NCI-H187 treated with DMSO at 0.1 percent for 48 hours (cell line): ENCODE data around the gene CACNA1F.
A peak's percentile ranks its signal among the peaks of the same experiment; 100 is the strongest.

Source experiments
- DNase-seq: peaks from one replicate; lab custom pipeline; 2025; lab: John Stamatoyannopoulos, UW

CACNA1F gene

DNA sequence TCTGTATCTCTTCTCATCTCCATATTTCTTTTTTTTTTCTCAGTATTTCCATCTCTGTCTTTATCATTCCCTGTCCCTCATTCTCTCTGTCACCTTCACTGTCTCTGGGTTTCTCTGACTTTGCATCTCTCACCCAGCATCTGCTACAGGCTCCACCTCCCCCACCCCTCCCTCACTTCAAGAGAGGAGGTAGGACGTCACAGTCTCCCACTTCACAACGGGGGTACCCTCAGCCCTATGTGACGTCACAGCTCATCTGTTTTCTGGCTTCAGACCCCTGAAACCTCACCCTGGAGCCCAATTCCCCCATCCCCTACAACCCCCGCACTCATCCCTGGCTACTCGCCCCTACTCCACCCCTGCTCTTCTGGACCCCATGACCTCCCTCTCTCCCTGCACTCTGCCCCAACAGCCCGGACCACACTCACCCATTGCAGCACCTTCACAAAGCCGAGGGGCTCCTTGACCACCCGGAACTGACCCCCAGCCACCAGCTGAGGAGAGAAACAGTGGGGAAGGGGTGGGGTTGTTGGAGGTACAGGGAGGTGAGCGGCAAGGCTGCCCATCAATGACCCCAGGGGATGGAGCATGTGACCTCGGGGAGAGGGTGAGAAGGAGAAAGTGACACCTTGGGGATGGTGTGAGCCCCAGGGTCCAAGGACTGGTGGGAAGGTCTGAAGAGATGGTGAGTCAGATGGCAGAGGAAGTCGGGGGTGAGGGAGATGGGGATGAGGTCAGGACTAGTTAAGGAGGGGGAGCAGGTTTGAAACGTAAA lies 34.4 kb downstream of the CACNA1F start:
- no peak for DNase-seq

DNA sequence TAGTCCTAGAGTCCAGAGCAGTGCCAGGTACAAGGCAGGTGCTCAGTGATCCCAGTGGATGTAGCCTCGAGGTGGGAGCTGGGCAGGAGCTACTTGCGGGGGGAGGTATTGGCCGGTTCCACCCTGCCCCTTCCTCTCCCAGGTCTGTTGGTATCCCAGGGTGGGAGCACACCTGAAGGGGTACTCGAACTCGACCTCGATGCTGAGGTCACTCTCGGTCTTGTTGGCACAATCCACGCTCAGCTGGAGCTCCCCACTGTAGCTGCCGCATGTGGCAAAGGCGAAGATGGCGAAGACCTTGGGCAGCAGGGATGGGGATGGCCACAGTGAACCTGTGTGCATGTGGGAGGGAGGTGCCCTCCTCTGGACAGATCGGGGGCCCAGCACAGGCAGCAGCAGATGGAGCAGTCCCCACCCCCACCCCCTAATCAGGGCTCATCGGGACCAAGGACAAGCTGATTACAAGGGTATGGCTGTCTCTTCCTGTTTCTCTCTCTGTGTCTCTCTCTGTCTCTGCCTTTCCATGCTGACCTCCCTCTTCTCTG lies 35.5 kb downstream of the CACNA1F start:
- no peak for DNase-seq

DNA sequence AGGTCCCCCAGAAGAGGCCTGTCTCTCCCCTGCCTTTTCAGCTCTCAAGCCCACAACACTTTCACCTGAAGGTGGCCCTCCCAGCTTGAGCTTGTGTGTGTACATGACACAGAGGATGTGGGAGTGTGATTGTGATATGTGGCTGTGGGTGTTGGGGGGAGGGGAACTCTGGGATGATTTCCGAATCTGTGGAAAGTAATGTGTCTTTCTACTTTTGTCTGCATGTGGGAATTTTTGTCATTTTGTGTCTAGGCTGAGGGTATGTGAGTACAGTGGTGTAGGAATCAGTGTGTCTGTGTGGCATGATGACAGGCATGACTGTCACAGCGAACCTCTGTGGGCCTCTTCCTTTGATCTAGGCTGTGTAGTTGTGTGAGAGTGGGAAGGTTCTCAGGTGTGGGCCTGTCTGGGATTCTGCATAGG lies 39.6 kb downstream of the CACNA1F start:
- DNase-seq = no peak

DNA sequence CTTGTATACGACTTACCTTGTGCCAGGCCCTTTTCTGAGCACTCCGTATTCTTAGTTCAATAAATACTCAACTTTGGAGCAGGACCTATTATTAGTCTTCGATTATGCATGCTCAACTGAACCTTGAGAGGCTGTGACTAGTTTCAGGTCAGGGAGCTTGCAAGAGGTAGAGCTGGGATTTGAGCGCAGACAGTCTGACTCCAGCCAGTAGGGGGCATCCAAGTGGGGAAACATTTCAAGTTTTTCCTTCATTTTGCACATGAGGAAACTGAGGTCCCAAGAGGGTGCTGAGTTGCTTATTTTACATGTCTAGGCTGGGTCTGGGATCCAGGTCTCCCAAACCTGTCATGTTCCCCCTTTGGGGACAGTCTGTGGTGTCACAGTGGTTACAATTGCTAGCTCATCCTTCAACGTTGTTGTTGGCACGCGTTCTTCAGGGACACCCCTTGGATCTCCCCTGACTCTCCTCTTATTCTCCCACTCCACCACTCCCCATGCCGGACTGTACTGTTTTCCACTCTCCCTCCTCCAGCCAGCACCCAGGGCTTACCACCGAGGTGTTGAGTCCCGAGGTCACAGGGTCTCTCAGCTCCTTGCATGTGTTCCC lies 40.3 kb downstream of the CACNA1F start:
- no peak for DNase-seq

DNA sequence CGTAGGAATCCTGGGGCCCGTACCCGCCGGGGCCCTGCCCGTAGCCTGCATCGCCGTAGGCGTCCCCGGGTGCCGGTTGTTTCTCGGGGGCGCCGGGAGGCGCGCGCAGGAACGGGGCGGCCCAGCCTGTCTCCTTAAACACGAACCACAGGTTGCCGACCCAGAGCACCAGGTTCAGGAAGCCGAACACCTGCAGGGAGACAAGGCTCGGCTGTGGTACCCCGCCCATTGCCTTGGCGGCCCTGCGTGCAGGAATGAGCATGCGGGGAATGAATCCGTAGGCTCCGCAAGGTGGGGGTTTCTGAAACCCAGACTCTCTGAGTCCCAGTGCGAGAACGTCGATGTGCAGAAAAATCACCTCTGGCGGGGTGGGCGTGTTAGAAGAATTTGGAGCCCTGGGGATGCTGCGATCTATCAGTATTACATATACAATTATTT lies 41.5 kb downstream of the CACNA1F start:
- DNase-seq = no peak

DNA sequence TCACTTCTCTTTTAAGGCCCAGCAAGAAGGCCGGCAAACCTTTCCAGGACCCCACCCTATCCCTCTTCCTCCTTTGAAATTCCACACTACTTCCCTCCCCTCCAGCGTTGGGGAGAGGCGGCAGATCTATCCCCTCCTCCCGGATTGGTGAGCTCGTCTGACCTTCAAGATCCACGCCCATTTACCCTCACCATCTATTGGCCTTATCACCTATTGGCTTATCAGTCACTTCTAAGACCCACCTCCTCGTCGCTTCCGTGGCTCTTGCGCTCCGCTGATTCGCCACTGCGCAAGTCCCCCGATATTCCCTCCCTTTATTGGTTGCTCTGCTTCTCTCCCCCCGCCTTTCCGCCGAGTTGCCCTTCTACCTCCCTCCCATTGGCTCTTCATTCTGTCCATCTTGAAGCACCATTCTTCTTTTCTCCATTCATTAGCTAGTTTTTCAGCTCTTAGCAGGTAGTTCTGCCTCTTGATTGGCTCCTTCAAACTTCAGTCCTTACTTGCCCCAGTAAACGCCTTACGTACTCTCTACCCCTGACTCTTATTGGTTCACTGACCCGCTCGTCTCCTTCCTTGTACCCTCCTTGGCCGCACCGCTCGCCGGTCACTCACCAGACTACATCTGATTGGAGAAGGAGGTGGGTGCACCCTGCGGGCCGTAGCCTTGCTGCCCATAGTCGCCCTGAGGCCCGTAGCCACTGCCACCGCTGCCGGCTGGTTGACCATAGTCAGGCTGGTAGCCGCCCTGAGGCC lies 42.1 kb downstream of the CACNA1F start:
- peak; percentile 93 for DNase-seq

DNA sequence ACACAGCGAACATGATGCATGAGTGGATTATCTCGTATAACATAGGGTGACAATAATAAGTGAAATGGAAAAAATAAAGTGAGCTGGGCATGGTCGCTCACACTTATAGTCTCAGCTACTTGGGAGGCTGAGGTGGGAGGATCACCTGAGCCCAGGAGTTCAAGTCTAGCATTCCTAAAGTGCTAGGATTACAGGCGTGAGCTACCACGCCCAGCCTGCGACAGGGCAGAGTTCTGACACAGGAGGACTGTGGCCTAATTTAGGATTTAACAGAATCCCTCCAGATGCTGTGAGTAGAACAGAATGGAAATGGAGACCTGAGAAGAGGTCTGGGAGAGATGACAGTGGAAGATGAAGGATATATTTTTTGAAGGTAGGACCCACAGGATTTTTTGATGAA lies 43.5 kb downstream of the CACNA1F start:
- no peak for DNase-seq

DNA sequence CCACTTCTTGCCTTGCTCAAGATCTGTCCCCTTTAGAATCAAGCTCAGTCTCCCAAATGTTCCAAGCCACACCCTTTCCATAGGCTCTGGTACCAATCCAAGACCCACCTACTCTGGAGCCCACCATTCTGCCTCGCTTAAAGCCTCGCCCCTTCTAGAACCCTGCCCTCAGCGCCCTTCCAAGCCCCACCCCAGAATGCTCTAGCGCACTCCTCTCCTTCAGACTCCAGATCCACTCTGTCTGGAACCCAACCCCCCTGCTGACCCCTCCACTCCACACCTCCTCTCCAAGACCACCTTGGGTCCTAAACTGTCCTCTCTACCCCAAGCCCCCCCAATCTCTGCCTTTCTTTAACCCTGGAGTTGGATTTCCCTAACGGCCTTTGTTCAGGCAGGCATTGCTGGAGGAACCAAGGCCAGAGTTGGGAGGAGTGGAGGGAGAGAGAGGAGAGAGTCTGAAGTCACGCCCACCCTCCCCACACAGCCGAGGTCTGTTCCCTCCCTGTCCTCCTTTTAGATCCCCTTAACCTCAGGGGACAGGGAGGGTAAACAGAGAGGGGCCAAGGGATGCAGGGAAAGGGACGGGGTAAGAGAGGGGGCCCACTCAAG lies 44.6 kb downstream of the CACNA1F start:
- no peak for DNase-seq

DNA sequence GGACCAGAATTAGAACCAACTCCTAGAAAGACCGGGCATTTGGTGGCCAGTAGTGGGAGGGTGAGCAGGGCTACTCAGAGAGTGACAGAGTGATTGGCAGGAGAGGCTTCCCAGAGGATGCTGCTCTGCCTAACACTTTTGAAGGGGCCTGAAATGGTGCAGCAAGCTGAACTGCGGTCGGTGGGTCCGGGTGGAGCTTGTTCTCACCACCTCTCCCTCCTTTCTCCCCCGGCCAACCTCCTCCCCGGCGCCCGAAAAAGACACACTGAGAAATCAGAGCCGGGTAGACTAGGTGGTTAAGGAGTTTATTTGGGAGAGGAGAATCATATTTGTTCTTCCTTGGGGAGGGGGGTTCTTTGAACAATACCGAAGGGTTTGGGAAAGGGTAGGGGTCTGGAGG lies 45.6 kb downstream of the CACNA1F start:
- no peak for DNase-seq

DNA sequence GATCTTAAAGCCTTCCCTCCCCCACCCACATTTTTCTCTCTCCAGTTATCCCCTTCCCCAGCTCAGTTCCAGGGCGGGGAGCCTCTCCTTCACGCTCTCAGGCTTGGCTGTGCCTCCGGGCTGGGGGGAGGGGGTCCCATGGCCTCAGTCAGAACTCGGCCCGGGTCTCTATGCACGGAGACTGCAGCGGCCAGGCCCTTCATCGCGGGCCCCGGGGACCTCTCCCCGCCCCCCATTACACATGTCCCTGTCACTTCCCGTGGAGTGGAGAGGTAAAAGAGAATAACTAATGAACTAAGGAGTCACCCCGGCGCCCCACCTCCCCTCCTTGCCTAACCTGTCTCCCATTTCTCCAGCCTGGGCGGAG lies 46.1 kb downstream of the CACNA1F start:
- DNase-seq = no peak

DNA sequence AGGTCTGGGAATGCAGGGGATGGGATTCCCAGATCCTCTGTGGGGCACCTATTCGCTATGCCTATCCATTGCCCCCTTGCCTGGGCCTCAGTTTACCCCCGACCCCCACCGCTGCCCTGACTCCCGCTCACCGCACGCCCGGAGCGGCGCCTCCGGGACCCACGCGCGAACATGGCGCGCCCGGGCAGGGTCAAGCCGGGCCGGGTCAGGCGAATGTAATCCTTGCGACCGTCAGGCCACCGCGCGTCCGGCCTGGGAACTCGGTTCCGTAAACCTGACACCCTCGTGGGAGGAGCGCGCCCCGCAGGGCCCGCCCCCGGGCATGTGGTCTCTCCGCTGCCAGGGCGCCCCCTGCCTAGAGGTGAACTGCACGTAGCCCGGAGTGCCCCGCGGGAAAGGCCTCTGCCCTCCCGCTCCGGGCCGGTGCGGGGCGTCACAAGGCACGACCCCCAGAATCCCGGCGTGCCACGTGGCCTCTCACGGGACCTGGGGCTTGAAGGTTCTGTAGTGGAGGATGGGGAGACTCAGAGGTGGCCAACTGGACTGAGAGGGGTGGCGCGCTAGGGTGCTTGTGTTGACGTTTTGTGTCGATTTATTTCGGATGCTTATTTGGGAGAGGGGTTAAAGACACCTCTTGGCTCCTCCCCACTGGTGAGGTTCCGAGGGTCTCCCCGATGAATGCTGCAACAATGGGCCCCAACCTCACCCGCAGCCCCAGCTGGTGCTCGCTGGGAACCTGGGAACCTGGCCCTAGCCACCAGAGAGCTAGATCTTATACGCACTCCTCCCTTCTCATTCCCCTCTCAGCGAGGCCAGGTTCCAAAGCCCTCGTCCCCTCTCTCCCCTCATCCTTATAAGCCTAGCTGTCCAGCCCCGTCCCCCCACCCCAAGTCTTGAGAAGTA lies 46.8 kb downstream of the CACNA1F start, which contains the start of gene PRICKLE3:
TSS of gene PRICKLE3 (minus strand) at position 249 of the 903 bp plus-strand sequence. CDS start at position 173, 76 bp downstream.
- no peak for DNase-seq

DNA sequence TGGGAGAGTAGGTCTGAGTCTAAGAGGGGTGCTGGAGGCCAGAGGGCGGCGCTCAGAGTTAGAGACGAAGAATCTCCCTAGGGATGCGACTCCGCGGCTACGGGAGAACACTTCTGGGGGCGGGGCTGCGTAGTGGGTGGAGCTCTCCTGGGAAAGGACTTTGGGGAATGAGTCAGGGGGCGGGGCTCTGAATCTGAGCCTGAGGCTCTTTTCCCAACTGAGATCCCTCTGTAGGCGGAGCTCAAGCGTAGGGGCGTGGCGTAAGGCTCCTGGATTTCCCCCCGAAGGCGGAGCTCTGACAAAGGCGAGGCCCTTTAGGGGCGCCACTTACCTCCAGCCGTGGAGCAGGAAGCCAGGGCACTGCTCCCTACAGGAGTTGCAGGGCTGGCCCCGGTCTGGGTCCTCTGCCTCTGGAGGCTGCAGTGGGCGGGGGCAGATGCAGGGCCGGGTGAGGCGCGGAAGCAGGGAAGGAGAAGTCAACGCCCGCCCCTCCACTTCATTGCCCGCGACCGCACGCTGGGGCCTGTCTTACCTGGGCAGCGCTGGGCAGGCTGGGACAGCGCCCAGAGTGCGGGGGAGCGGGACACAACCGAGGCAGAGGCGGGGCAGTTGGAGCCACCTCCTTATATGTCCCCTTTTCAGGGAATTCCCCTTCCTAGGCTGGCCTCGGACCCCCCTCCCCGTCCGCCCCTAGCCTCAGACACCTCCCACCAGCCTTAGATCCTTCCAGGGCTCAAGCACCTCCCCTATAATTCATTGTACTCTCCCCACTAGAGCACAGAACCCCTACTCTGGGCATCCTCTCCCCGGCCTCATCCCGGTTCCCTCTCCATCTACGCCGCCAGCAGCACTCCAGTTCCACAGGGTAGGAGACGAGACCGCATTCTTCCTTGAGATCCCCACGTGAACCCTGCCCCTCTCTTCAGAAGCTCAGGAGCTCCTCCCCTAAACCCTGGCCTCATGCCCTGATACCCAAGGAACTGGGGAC lies 48.6 kb downstream of the CACNA1F start:
- peak; percentile 28 for DNase-seq

DNA sequence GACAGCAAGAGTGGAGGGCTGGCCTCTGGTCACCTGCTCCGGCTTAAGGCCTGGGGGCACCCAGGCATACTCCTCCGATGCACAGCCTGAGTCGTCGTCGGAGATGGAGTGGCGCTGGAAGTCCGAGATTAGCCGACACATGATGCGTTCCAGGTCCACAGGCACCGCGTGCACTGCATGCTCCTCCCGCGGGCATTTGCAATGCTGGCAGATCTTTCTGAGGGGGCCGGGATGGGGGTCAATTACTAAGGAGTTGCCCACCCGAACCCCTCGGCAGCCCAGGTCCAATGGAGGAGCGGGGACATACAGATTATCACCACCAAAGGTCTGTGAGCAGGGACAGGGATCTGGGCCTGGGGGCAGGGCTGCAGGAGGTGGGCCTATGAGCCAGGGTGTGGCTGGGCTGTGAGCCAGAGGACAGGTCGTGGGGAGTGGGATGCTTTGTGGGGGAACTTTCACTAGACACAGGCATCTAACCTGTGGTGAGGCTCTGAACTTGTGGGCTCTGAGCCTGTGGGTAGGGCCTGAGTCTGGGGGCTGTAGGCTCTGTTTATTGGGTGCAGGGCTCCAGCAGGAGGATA lies 49.3 kb downstream of the CACNA1F start:
- DNase-seq = no peak

DNA sequence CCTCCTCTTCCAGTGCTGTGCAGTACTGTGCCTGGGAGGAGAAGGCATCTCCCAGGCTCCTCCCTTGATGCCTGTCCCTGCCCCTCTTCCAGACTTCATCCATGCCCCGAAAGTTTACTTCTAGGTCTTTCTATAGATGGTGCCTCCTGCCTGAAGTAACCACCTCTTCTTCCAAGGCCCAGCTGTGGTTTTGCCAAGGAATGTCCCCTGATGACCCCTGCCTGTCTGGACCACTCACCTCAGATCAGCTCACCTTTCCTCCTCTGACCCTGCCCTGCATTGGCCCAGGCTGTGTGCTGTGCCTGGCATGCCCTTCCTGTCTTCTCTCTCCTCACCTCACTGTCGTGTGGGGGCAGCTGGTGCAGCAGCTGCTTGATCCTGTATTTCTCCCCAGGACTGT lies 53.8 kb downstream of the CACNA1F start:
- no peak for DNase-seq

DNA sequence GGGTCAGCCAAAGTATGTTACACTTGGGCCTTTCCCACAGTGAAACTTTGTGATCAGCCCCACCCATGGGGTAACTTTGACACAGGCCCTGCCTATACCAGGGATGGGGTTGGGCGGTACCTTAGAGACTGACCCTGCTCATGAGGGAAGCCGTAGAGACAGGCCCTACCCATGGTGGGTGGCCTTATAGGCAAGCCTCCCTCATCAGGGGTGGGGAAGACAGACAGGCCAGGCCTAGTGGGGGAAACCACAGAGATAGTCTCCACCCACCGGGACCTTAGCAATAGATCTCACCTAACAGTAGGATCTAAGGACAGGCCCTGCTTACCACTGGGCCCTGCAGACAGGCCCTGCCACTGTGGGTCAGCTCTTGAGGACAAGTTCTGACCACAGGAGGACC lies 54.6 kb downstream of the CACNA1F start:
- DNase-seq = no peak

DNA sequence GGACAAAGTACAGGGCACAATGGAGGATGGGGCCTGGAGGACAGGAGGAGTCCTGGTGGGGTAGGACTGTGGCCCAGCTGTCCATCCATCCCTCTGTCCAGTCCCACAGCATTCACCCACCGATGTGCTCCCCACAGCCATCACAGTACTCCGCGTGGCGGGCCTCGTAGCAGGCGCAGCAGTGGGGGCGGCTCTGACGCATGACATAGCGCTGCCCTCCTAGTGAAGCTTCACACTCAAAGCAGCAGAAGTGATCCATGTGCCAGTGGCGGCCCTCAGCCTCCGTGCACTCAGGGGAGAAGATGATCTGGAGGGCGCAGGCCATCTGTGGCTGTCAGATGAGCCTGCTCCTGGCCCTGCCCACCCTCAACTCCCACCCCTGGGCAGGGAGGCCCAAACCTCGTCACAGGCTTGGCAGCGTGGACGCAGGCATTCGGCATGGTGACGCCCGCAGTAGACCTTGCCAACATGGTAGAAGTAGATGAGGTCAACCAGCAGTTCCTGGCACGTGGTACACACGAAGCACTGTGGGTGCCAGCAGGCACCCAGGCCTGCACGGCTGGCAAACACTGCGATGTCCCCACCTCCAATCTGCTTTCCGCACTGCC lies 55.2 kb downstream of the CACNA1F start:
- DNase-seq = no peak

DNA sequence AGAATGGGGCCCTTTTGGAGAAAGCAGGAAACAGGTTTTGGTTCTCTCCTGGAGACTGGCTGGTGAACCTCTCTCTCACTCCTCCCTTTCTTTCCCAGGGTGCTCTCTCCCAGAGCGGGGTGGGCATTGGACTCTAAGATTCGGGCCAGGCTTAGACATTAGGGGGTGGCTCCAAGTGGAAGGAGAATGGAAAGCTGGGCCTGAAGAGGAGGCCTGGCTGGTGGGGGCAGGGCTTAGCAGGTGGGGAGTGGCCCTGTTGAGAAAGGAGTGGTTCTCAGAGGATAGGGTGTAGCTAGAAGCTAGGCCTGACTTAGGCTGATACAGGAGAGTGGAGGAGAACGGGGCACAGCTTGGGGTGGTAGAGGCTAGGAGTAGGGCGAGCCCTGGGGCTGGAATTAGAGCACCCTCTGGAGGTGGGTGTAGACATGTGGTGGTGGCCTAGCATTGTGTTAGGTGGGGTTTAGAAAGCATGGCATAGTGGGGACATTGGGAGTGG lies 55.8 kb downstream of the CACNA1F start:
- DNase-seq = no peak

DNA sequence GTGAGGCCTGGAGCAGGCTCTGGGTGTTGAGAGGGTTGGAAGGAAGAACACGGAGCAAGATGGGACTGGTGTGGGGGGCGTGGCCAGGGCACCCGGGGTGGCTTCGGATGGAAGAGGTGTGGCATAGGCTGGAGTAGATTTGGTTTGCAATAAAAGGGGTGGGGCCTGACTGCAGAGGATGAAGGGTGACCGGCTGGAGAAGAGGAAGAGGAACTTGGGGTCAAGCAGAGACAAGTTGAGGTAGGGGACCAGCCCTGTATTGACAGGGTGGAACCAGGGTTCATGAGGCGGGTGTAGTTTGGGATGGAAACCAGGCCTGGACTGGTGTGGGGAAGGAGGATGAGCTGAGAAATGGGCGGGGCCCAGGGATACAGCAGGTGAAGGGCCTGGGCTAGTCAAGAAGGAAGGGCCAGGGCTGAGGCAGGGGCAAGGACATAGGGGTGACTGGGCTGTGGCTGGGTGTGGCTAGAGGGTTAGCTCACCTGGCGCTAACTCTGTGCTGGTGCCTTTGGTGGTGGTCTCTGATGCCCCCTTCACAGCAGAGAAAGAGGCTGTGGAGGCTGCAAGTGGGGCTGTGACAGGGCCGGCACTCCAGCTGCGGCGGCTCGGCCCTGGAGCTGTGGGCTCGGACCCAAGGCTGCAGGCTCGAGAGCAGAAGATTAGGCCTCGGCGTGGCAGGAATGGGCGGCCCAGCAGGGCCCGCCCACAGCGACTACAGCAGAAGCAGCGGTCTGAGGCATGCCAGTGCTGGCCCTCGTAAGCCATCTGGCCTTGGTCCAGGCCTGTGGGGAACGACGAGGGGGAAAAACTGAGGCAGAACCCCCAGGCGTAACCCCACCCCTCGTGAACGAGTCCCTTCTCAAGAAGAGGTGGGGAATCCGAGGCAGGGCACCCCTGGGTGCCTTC lies 56.5 kb downstream of the CACNA1F start:
- DNase-seq = no peak
